ENCODE measurements around the gene DIS3L2. TPM values are rescaled to one million over a fixed set of nuclear protein-coding genes. Genes with fewer than 3 reads are reported as not detected.

The DIS3L2 gene
- total and polyA plus RNA-seq, 2 of the 8 experiments (the other 6 are each of a cell fraction or from before 2014, with no cell fraction given) = 11.5 to 21.6 TPM

- Histone ChIP-seq H3K4me2 (ENCODE audit: insufficient read depth in 1 of 2, low read depth in 2 of 2, low read length in 2 of 2) (no peak overlapping the region), H3K9me3 (ENCODE audit: insufficient read depth in 2 of 2, low read depth in 1 of 2, low read length in 1 of 2) (no peaks in the 10 kb centered on the region), H3K27me3 (replicated peaks in 1 of 4; ENCODE audit: control insufficient read depth in 3 of 4, extremely low read depth in 1 of 4, insufficient read depth in 3 of 4, low read length in 3 of 4) (no peaks in the 10 kb centered on the region), H3K36me3 (ENCODE audit: control insufficient read depth in 2 of 4, insufficient read depth in 4 of 4, low read length in 3 of 4) (no peaks in the 10 kb centered on the region), H3K4ac (replicated peaks; ENCODE audit: insufficient read length, low read depth, low read length) (no peak overlapping the region), H3K79me2 (ENCODE audit: control insufficient read depth in 1 of 2, insufficient read depth in 2 of 2, low read length in 2 of 2) (no peaks in the 10 kb centered on the region), H3K56ac (replicated peaks; ENCODE audit: insufficient read length, low read depth, low read length) (no peak overlapping the region), H4K20me1 (replicated peaks in 1 of 2; ENCODE audit: control insufficient read depth in 1 of 2, insufficient read depth in 2 of 2, low read length in 2 of 2) (no peaks in the 10 kb centered on the region), H4K8ac (ENCODE audit: extremely low read depth, insufficient read depth, low read length) (no peak overlapping the region), H2AFZ (ENCODE audit: low read length) (no peak overlapping the region), H2BK12ac (ENCODE audit: low read depth, low read length) (no peak overlapping the region), H2BK15ac (ENCODE audit: low read length) (no peak overlapping the region), H3K9ac (replicated peaks in 1 of 4; ENCODE audit: extremely low read depth in 1 of 4, low read depth in 3 of 4, low read length in 3 of 4) (no peak overlapping the region), H3K4me3 (ENCODE audit: extremely low read depth in 1 of 4, insufficient read depth in 2 of 4, low read depth in 3 of 4, low read length in 4 of 4) (no peak overlapping the region), H2BK120ac (replicated peaks; ENCODE audit: low read depth, low read length) (no peak overlapping the region), H2AK5ac (ENCODE audit: low read depth, low read length) (no peak overlapping the region), H3K23me2 (ENCODE audit: low read depth, low read length) (no peaks in the 10 kb centered on the region), H3K14ac (ENCODE audit: insufficient read length) (no peak overlapping the region), H3K79me1 (ENCODE audit: low read depth, low read length) (no peaks in the 10 kb centered on the region), H2BK5ac (ENCODE audit: low read depth, low read length) (no peak overlapping the region), H4K91ac (replicated peaks; ENCODE audit: insufficient read length, low read length) (no peak overlapping the region), H3K23ac (ENCODE audit: insufficient read length) (no peak overlapping the region), H4K5ac (ENCODE audit: insufficient read length, low read depth, low read length) (no peak overlapping the region), H2BK20ac (ENCODE audit: low read length) (no peak overlapping the region), H3K4me1 (replicated peaks in 1 of 4; ENCODE audit: control insufficient read depth in 3 of 4, insufficient read depth in 4 of 4, low read length in 3 of 4) (no peaks in the 10 kb centered on the region), H3K27ac (ENCODE audit: low read depth, low read length) (no peak overlapping the region), H3K18ac (ENCODE audit: extremely low read depth, low read length) (no peak overlapping the region)
- POLR2A ChIA-PET (ENCODE audit: partially characterized antibody) = no interaction called here
- CTCF ChIA-PET (ENCODE audit: partially characterized antibody) = interaction anchor here (0.8 to 1.5 kb wide), 2 partner anchors 13 to 21 kb away, joined by 4 read pairs; no protein-coding TSS in a partner anchor
- DNase-seq (ENCODE audit: low read depth in 1 of 2, low spot score in 2 of 2) (no peak), FAIRE-seq (no peak)
- WGBS, 2 experiments (ENCODE audit: extremely low coverage in 1 of 2, insufficient coverage in 1 of 2, insufficient read length in 1 of 2, insufficient replicate concordance in 2 of 2, low coverage in 1 of 2, low lambda C conversion rate in 2 of 2, missing lambda C conversion rate in 1 of 2) = 82% methylated on average over 2 of the region's 2 CpGs; no CpG with 5 or more reads in 1 of the 2 experiments
- TF ChIP-seq RAD21 (IDR thresholded peaks at IDR 0.05 in 1 of 2, conservative IDR thresholded peaks at IDR 0.05 in 1 of 2; ENCODE audit: low read depth in 2 of 2, low read length in 2 of 2) (no peak), ATF3 (IDR thresholded peaks at IDR 0.05; ENCODE audit: insufficient read depth, low read depth, low read length) (no peak), YY1 (IDR thresholded peaks at IDR 0.05; ENCODE audit: low read depth, low read length) (no peak), TBP (IDR thresholded peaks at IDR 0.05; ENCODE audit: low read depth, low read length) (no peak), RXRA (IDR thresholded peaks at IDR 0.05; ENCODE audit: insufficient read depth, low read depth, low read length) (no peak), ATF2 (IDR thresholded peaks at IDR 0.05; ENCODE audit: low read length) (no peak), POU5F1 (IDR thresholded peaks at IDR 0.05; ENCODE audit: low read depth, low read length) (no peak)
- TF ChIP-seq, protein P1, sequence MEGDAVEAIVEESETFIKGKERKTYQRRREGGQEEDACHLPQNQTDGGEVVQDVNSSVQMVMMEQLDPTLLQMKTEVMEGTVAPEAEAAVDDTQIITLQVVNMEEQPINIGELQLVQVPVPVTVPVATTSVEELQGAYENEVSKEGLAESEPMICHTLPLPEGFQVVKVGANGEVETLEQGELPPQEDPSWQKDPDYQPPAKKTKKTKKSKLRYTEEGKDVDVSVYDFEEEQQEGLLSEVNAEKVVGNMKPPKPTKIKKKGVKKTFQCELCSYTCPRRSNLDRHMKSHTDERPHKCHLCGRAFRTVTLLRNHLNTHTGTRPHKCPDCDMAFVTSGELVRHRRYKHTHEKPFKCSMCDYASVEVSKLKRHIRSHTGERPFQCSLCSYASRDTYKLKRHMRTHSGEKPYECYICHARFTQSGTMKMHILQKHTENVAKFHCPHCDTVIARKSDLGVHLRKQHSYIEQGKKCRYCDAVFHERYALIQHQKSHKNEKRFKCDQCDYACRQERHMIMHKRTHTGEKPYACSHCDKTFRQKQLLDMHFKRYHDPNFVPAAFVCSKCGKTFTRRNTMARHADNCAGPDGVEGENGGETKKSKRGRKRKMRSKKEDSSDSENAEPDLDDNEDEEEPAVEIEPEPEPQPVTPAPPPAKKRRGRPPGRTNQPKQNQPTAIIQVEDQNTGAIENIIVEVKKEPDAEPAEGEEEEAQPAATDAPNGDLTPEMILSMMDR (IDR thresholded peaks at IDR 0.05; ENCODE audit: control extremely low read depth in 1 of 3, insufficient read depth in 1 of 3, low read depth in 1 of 3, low read length in 3 of 3) = no peak
Observed at GRCh38 chr2:232104076-232104646, 142.6 kb downstream of the DIS3L2 start.

All from H1 (cell line).